H9 (cell line): Measurements from ENCODE around the gene TCOF1. TPM values are rescaled to one million over a fixed set of nuclear protein-coding genes. Genes with fewer than 3 reads are reported as not detected.

Experiments used
- DNase-seq: peaks from one replicate; pipeline ENCODE4 v3.0.0-alpha.2; 2017
- H2AFZ ChIP-seq: one replicate; pipeline ENCODE4 v1.6.1; 2013; ENCODE audit warnings: mild to moderate bottlenecking, low read length, control low read depth, moderate library complexity
- H2AK5ac ChIP-seq: 2 replicates; pipeline ENCODE4 v1.6.1; 2013; ENCODE audit warnings: low read length, control low read depth, mixed read lengths; ENCODE audit not compliant: insufficient read length
- H2BK120ac ChIP-seq: one replicate; pipeline ENCODE4 v1.6.1; 2013; ENCODE audit warnings: low read depth, mild to moderate bottlenecking, low read length, control low read depth, inconsistent platforms; ENCODE audit not compliant: poor library complexity, severe bottlenecking
- H2BK12ac ChIP-seq: 2 replicates; pipeline ENCODE4 v1.6.1; 2013; ENCODE audit warnings: low read length, control low read depth, mixed read lengths, low read depth; ENCODE audit not compliant: insufficient read length
- H2BK15ac ChIP-seq: 2 replicates; pipeline ENCODE4 v1.6.1; 2013; ENCODE audit warnings: low read depth, low read length, control low read depth
- H2BK20ac ChIP-seq: one replicate; pipeline ENCODE4 v1.6.1; 2013; ENCODE audit warnings: low read depth, mild to moderate bottlenecking, low read length, control low read depth, inconsistent platforms; ENCODE audit not compliant: poor library complexity, severe bottlenecking
- H2BK5ac ChIP-seq: 2 replicates; pipeline ENCODE4 v1.6.1; 2013; ENCODE audit warnings: low read length, control low read depth, mixed read lengths; ENCODE audit not compliant: insufficient read length
- H3K14ac ChIP-seq: 2 replicates; pipeline ENCODE4 v1.6.1; 2013; ENCODE audit warnings: low read length, control low read depth; ENCODE audit not compliant: insufficient read depth
- H3K18ac ChIP-seq: 2 replicates; pipeline ENCODE4 v1.6.1; 2013; ENCODE audit warnings: low read depth, mild to moderate bottlenecking, mixed read lengths, low read length, control low read depth; ENCODE audit not compliant: insufficient read length
- H3K23ac ChIP-seq: 2 replicates; pipeline ENCODE4 v1.6.1; 2013; ENCODE audit warnings: low read length, control low read depth, mixed read lengths, low read depth; ENCODE audit not compliant: insufficient read length
- H3K23me2 ChIP-seq: 2 replicates; pipeline ENCODE4 v1.6.1; 2013; ENCODE audit warnings: low read depth, mild to moderate bottlenecking, mixed read lengths, low read length, control low read depth; ENCODE audit not compliant: insufficient read length, poor library complexity, severe bottlenecking
- H3K27ac ChIP-seq: 2 replicates; pipeline ENCODE4 v1.5.1; 2013; ENCODE audit warnings: low read length, control low read depth, mixed read lengths, low read depth; ENCODE audit not compliant: insufficient read length
- H3K27me3 ChIP-seq: 2 replicates; pipeline ENCODE4 v1.6.1; 2013; ENCODE audit warnings: low read length, control low read depth, inconsistent platforms; ENCODE audit not compliant: insufficient read depth
- H3K4ac ChIP-seq: 2 replicates; pipeline ENCODE4 v1.6.1; 2013; ENCODE audit warnings: low read depth, mild to moderate bottlenecking, control low read depth, inconsistent platforms, low read length, moderate library complexity
- H3K4me1 ChIP-seq: 2 replicates; pipeline ENCODE4 v1.6.1; 2013; ENCODE audit warnings: low read length, control low read depth, inconsistent platforms; ENCODE audit not compliant: insufficient read depth
- H3K4me2 ChIP-seq: 2 replicates; pipeline ENCODE4 v1.6.1; 2013; ENCODE audit warnings: low read length, control low read depth, mixed read lengths; ENCODE audit not compliant: insufficient read length, insufficient read depth
- H3K56ac ChIP-seq: 2 replicates; pipeline ENCODE4 v1.6.1; 2013; ENCODE audit warnings: low read depth, mild to moderate bottlenecking, mixed read lengths, low read length, control low read depth; ENCODE audit not compliant: insufficient read length
- H3K79me1 ChIP-seq: 2 replicates; pipeline ENCODE4 v1.6.1; 2013; ENCODE audit warnings: low read depth, mild to moderate bottlenecking, moderate library complexity, low read length, control low read depth, inconsistent platforms; ENCODE audit not compliant: insufficient read depth, poor library complexity, severe bottlenecking
- H3K79me2 ChIP-seq: 2 replicates; pipeline ENCODE4 v1.6.1; 2013; ENCODE audit warnings: low read length, control low read depth, inconsistent platforms; ENCODE audit not compliant: insufficient read depth
- H3K9ac ChIP-seq: 2 replicates; pipeline ENCODE4 v1.6.1; 2013; ENCODE audit warnings: low read length, control low read depth, mixed read lengths; ENCODE audit not compliant: insufficient read length; ENCODE audit errors: extremely low read depth
- H3K9me3 ChIP-seq: one replicate; pipeline ENCODE4 v1.6.1; 2013; ENCODE audit warnings: low read depth, low read length, inconsistent platforms; ENCODE audit not compliant: control insufficient read depth
- H3T11ph ChIP-seq: one replicate; pipeline ENCODE4 v1.6.1; 2013; ENCODE audit warnings: mild to moderate bottlenecking, low read length, control low read depth, inconsistent platforms
- H4K20me1 ChIP-seq: one replicate; pipeline ENCODE4 v1.6.1; 2013; ENCODE audit not compliant: control insufficient read depth, insufficient read length, insufficient read depth
- H4K5ac ChIP-seq: 2 replicates; pipeline ENCODE4 v1.6.1; 2013; ENCODE audit warnings: low read depth, mild to moderate bottlenecking, mixed read lengths, low read length, control low read depth; ENCODE audit not compliant: insufficient read length
- H4K8ac ChIP-seq: replicated peaks from 2 replicates; pipeline ENCODE4 v1.6.1; 2013; ENCODE audit warnings: low read length, control low read depth, mixed read lengths, low read depth; ENCODE audit not compliant: insufficient read length
- H4K91ac ChIP-seq: 2 replicates; pipeline ENCODE4 v1.6.1; 2013; ENCODE audit warnings: low read depth, mild to moderate bottlenecking, moderate library complexity, mixed read lengths, low read length, control low read depth; ENCODE audit not compliant: insufficient read length
- H3K27ac Mint-ChIP-seq, 3 experiments: 2 replicates in 2 of 3; 3 replicates in 1 of 3; pipeline ENCODE4 v1.8.0; 2020 to 2021; ENCODE audit warnings: mixed read lengths in 3 of 3, mild to moderate bottlenecking in 1 of 3, moderate library complexity in 1 of 3
- H3K27me3 Mint-ChIP-seq: 2 replicates; pipeline ENCODE4 v1.8.0; 2021; ENCODE audit warnings: low read depth, mild to moderate bottlenecking, moderate library complexity, mixed read lengths
- H3K36me3 Mint-ChIP-seq, 3 experiments: 2 replicates in 2 of 3; 3 replicates in 1 of 3; pipeline ENCODE4 v1.8.0; 2020 to 2021; ENCODE audit warnings: low read depth in 3 of 3, mixed read lengths in 3 of 3; ENCODE audit not compliant: insufficient read depth in 1 of 3
- H3K4me1 Mint-ChIP-seq, 2 experiments: 2 replicates each; pipeline ENCODE4 v1.8.0; 2020; ENCODE audit warnings: mixed read lengths in 2 of 2
- H3K4me3 Mint-ChIP-seq, 2 experiments: 2 replicates in 1 of 2; 3 replicates in 1 of 2; pipeline ENCODE4 v1.8.0; 2020 to 2021; ENCODE audit warnings: mild to moderate bottlenecking in 2 of 2, mixed read lengths in 2 of 2, moderate library complexity in 1 of 2
- H3K9me3 Mint-ChIP-seq, 2 experiments: 2 replicates in 1 of 2; 3 replicates in 1 of 2; pipeline ENCODE4 v1.8.0; 2020; ENCODE audit warnings: mild to moderate bottlenecking in 2 of 2, mixed read lengths in 2 of 2, moderate library complexity in 1 of 2
- WGBS: extraction: QIAGEN DNeasy Blood & Tissue Kit; methylation state at CpG from one replicate; pipeline ENCODE4 v1.1.7; 2013; ENCODE audit warnings: missing lambda C conversion rate, low lambda C conversion rate, mixed read lengths; ENCODE audit not compliant: insufficient read length; ENCODE audit errors: extremely low coverage; 5-methylcytosine and 5-hydroxymethylcytosine counted together
- total RNA-seq: library from RNA; stranded (reverse); gene quantifications from 2 replicates; pipeline ENCODE4 v1.2.1, GENCODE V29; 2021
- TF ChIP-seq, protein P1 (sequence below): fragments of 200-600 bp; sonication (generic); conservative IDR thresholded peaks from 3 replicates; pipeline ENCODE4 v1.8.0; 2021; ENCODE audit warnings: antibody characterized with exemption, mild to moderate bottlenecking

TCOF1 gene
- total RNA-seq, 1 experiment from 2014 or later, result 128 TPM

DNA sequence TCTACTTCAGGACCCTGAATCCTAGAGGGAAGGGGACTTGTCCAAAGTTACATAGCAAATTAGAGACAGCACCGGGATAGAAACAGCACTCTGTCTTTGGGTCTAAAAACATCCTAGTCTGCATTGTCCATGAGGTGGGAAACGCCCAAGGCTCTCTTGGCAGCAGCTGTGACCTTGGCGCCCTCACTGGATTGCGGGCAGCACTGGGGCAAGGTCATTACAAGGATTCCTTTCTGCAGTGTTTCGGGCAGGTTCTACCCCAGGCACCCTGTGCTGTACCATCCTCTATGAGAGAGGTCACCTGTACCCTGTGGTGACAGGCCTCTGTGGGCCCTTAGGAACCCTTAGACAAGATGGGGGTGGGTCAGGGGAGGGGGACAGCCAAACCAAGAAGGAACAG lies 46.6 kb downstream of the TCOF1 start:
- H2BK120ac ChIP-seq, result no peak overlapping the region
- no peak for DNase-seq
- H2BK5ac ChIP-seq, result no peak overlapping the region
- H3K36me3 Mint-ChIP-seq, result peaks cover 22 to 36% (median 28%) of the 10 kb centered on the region in 3 experiments
- H4K5ac ChIP-seq, result no peak overlapping the region
- no peak overlapping the region for H3K23ac ChIP-seq
- no peaks in the 10 kb centered on the region for H3K27me3 Mint-ChIP-seq
- no peaks in the 10 kb centered on the region for H3K27me3 ChIP-seq
- no peak overlapping the region for H4K91ac ChIP-seq
- no peak overlapping the region for H2AK5ac ChIP-seq
- no peaks in the 10 kb centered on the region for H3K23me2 ChIP-seq
- no peaks in the 10 kb centered on the region for H3K79me2 ChIP-seq
- no peak overlapping the region for H3K18ac ChIP-seq
- H3K4me1 Mint-ChIP-seq, result peaks cover 14 to 15% of the 10 kb centered on the region in 2 experiments
- H3K27ac Mint-ChIP-seq, result no peak overlapping the region
- no peak overlapping the region for H2BK15ac ChIP-seq
- H4K8ac ChIP-seq, result no peak overlapping the region
- no peak overlapping the region for H3K9ac ChIP-seq
- no peak overlapping the region for H3K4me2 ChIP-seq
- H3K4ac ChIP-seq, result no peak overlapping the region
- H3T11ph ChIP-seq, result no peak overlapping the region
- no peaks in the 10 kb centered on the region for H3K79me1 ChIP-seq
- H3K27ac ChIP-seq, result no peak overlapping the region
- H3K14ac ChIP-seq, result no peak overlapping the region
- no CpG with 5 or more reads among the region's 5 CpGs for WGBS
- H3K9me3 Mint-ChIP-seq, result no peaks in the 10 kb centered on the region; a peak in 1 of 5 replicates
- H2BK20ac ChIP-seq, result no peak overlapping the region
- TF ChIP-seq, protein P1, sequence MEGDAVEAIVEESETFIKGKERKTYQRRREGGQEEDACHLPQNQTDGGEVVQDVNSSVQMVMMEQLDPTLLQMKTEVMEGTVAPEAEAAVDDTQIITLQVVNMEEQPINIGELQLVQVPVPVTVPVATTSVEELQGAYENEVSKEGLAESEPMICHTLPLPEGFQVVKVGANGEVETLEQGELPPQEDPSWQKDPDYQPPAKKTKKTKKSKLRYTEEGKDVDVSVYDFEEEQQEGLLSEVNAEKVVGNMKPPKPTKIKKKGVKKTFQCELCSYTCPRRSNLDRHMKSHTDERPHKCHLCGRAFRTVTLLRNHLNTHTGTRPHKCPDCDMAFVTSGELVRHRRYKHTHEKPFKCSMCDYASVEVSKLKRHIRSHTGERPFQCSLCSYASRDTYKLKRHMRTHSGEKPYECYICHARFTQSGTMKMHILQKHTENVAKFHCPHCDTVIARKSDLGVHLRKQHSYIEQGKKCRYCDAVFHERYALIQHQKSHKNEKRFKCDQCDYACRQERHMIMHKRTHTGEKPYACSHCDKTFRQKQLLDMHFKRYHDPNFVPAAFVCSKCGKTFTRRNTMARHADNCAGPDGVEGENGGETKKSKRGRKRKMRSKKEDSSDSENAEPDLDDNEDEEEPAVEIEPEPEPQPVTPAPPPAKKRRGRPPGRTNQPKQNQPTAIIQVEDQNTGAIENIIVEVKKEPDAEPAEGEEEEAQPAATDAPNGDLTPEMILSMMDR, result no peak
- H4K20me1 ChIP-seq, result peaks cover 2% of the 10 kb centered on the region
- no peaks in the 10 kb centered on the region; the same call in 1 of the 2 replicates for H3K4me1 ChIP-seq
- no peak overlapping the region for H2BK12ac ChIP-seq
- H3K4me3 Mint-ChIP-seq, result no peak overlapping the region
- no peaks in the 10 kb centered on the region for H3K9me3 ChIP-seq
- H2AFZ ChIP-seq, result no peak overlapping the region
- H3K56ac ChIP-seq, result no peak overlapping the region
